ENCODE measurements around the gene RBAK.

Gene RBAK

DNA sequence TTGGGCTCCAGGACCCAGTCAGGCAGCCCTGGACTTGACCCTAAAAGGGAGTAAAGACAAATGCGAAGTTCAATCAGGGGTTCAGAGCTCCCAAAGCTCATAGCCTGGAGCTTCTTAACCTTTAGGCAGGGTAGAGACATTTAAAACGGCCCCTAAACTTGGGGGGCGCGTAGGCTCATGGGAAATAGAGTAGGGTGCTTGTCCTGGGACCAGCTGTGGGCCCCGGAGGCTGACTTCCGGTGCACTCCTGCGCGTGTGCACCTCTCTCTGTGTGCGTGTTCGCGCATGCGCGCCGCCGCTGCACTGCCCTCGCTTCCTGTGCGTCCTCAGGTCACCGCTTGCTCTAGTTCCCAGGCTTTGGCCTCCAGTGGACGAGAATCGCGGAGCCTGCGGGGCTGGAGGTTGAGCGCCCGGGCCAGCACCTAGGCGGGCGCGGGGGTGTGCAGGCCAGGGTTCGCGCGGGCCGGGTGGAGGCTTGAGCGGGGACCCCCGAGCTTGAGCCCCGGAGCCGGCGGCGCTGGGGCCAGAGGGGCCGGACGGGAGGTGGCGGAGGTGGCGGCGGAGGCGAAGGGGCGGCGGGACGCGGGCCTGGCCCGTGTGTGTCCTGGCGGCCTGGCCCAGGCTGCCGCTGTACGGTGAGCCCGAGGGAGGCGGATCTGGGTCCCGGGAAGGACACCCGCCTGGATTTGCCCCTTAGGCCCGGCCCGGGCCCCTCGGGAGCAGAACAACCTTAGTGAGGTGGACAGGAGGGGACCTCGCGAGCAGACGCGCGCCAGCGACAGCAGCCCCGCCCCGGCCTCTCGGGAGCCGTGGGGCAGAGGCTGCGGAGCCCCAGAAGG lies at the start of gene RBAK:
TSS of gene RBAK (plus strand) at position 303 of the 839 bp plus-strand sequence. CDS start 2,217 bp downstream, outside the sequence.
- TF ChIP-seq TCF12 (IDR thresholded peaks at IDR 0.05; ENCODE audit: low read depth) (no peak; the same call in 1 of the 2 replicates), YY1 (IDR thresholded peaks at IDR 0.05; ENCODE audit: low read depth) (peak; percentile 24; the same call in 1 of the 2 replicates), FOXM1 (IDR thresholded peaks at IDR 0.05; ENCODE audit: borderline replicate concordance, low read depth) (no peak), EGR1 (IDR thresholded peaks at IDR 0.05) (peak; percentile 17; the same call in 1 of the 2 replicates), TAF1 (IDR thresholded peaks at IDR 0.05; ENCODE audit: low read depth) (peak; percentile 68), NFIC (IDR thresholded peaks at IDR 0.05) (no peak), CEBPB (IDR thresholded peaks at IDR 0.05) (no peak), MAX (IDR thresholded peaks at IDR 0.05) (peak; percentile 83), RAD21 (IDR thresholded peaks at IDR 0.05; ENCODE audit: low read depth) (no peak)

GRCh38 chr7:4996696-4997222 lies 48.9 kb upstream of the RBAK start:
- no peak for TF ChIP-seq TEAD4 (IDR thresholded peaks at IDR 0.05)
- no peak for TF ChIP-seq ZBTB7A (IDR thresholded peaks at IDR 0.05; ENCODE audit: low read depth)
- TF ChIP-seq USF1 (IDR thresholded peaks at IDR 0.05), result no peak
- no peak for TF ChIP-seq MAX (IDR thresholded peaks at IDR 0.05)
- no peak for TF ChIP-seq EGR1 (IDR thresholded peaks at IDR 0.05)
- TF ChIP-seq, protein P1, sequence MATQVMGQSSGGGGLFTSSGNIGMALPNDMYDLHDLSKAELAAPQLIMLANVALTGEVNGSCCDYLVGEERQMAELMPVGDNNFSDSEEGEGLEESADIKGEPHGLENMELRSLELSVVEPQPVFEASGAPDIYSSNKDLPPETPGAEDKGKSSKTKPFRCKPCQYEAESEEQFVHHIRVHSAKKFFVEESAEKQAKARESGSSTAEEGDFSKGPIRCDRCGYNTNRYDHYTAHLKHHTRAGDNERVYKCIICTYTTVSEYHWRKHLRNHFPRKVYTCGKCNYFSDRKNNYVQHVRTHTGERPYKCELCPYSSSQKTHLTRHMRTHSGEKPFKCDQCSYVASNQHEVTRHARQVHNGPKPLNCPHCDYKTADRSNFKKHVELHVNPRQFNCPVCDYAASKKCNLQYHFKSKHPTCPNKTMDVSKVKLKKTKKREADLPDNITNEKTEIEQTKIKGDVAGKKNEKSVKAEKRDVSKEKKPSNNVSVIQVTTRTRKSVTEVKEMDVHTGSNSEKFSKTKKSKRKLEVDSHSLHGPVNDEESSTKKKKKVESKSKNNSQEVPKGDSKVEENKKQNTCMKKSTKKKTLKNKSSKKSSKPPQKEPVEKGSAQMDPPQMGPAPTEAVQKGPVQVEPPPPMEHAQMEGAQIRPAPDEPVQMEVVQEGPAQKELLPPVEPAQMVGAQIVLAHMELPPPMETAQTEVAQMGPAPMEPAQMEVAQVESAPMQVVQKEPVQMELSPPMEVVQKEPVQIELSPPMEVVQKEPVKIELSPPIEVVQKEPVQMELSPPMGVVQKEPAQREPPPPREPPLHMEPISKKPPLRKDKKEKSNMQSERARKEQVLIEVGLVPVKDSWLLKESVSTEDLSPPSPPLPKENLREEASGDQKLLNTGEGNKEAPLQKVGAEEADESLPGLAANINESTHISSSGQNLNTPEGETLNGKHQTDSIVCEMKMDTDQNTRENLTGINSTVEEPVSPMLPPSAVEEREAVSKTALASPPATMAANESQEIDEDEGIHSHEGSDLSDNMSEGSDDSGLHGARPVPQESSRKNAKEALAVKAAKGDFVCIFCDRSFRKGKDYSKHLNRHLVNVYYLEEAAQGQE (IDR thresholded peaks at IDR 0.05; ENCODE audit: low read depth), result no peak
- no peak for TF ChIP-seq FOXM1 (IDR thresholded peaks at IDR 0.05; ENCODE audit: borderline replicate concordance, low read depth)
- TF ChIP-seq TAF1 (IDR thresholded peaks at IDR 0.05; ENCODE audit: low read depth), result no peak
- no peak for TF ChIP-seq RAD21 (IDR thresholded peaks at IDR 0.05; ENCODE audit: low read depth)
- no peak for TF ChIP-seq CEBPB (IDR thresholded peaks at IDR 0.05)
- no peak for TF ChIP-seq CREB1 (IDR thresholded peaks at IDR 0.05; ENCODE audit: low read depth)

GRCh38 chr7:4998244-4998643 lies 47.4 kb upstream of the RBAK start:
- TF ChIP-seq FOXM1 (IDR thresholded peaks at IDR 0.05; ENCODE audit: borderline replicate concordance, low read depth) (no peak), TEAD4 (IDR thresholded peaks at IDR 0.05) (no peak), USF1 (IDR thresholded peaks at IDR 0.05) (no peak), TAF1 (IDR thresholded peaks at IDR 0.05; ENCODE audit: low read depth) (no peak), YY1 (IDR thresholded peaks at IDR 0.05; ENCODE audit: low read depth) (no peak), EP300 (IDR thresholded peaks at IDR 0.05; ENCODE audit: borderline replicate concordance) (no peak), NFIC (IDR thresholded peaks at IDR 0.05) (no peak), RAD21 (IDR thresholded peaks at IDR 0.05; ENCODE audit: low read depth) (no peak), EGR1 (IDR thresholded peaks at IDR 0.05) (no peak), MAX (IDR thresholded peaks at IDR 0.05) (no peak), CREB1 (IDR thresholded peaks at IDR 0.05; ENCODE audit: low read depth) (no peak), ZBTB7A (IDR thresholded peaks at IDR 0.05; ENCODE audit: low read depth) (no peak), TCF12 (IDR thresholded peaks at IDR 0.05; ENCODE audit: low read depth) (no peak), CEBPB (IDR thresholded peaks at IDR 0.05) (no peak)
- TF ChIP-seq, protein P1 (IDR thresholded peaks at IDR 0.05; ENCODE audit: low read depth), result no peak

DNA sequence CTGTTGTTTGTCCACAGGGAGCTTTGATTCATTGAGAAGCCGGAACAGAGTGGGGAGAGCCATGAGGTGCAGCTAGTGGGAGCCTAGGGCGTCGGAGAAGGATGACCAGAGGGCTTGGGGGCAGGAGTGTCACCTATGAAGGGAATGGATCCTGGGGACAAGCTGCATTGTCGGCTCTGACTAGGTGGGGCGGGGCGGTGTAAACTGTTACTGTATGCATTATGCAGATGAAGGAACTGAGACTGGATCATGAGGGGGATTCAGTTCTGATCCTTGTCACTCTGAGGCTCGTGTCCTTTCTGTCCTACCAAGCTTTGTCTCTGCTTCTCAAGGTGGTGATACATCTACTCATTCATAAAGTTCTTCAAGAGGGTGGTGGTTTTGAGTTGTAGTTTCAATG lies 46.8 kb upstream of the RBAK start:
- TF ChIP-seq YY1 (IDR thresholded peaks at IDR 0.05; ENCODE audit: low read depth), result no peak
- no peak for TF ChIP-seq MAX (IDR thresholded peaks at IDR 0.05)
- no peak for TF ChIP-seq CEBPB (IDR thresholded peaks at IDR 0.05)
- TF ChIP-seq ZBTB7A (IDR thresholded peaks at IDR 0.05; ENCODE audit: low read depth), result no peak
- TF ChIP-seq EP300 (IDR thresholded peaks at IDR 0.05; ENCODE audit: borderline replicate concordance), result no peak
- no peak for TF ChIP-seq USF1 (IDR thresholded peaks at IDR 0.05)
- TF ChIP-seq TCF12 (IDR thresholded peaks at IDR 0.05; ENCODE audit: low read depth), result no peak
- TF ChIP-seq TEAD4 (IDR thresholded peaks at IDR 0.05), result no peak
- no peak for TF ChIP-seq EGR1 (IDR thresholded peaks at IDR 0.05)
- TF ChIP-seq FOXM1 (IDR thresholded peaks at IDR 0.05; ENCODE audit: borderline replicate concordance, low read depth), result no peak
- no peak for TF ChIP-seq TAF1 (IDR thresholded peaks at IDR 0.05; ENCODE audit: low read depth)
- TF ChIP-seq, protein P1 (IDR thresholded peaks at IDR 0.05; ENCODE audit: low read depth), result no peak
- no peak for TF ChIP-seq NFIC (IDR thresholded peaks at IDR 0.05)
- no peak for TF ChIP-seq CREB1 (IDR thresholded peaks at IDR 0.05; ENCODE audit: low read depth)
- TF ChIP-seq RAD21 (IDR thresholded peaks at IDR 0.05; ENCODE audit: low read depth), result no peak
